Breast epithelium (tissue), 4 donors: ENCODE results near the gene HLA-DRA. TPM values are rescaled to one million over a fixed set of nuclear protein-coding genes. Genes with fewer than 3 reads are reported as not detected.

ENCODE experiments used
- DNase-seq, 2 donors: peaks; one replicate each; pipeline ENCODE4 v3.0.0-alpha.2; 2019; ENCODE audit warnings: low spot score in 2 of 2
- H3K27ac ChIP-seq, 2 donors: fragments of 200-600 bp; sonication (generic) in 1 of 2; one replicate each; pipeline ENCODE4 v1.5.1; 2016 to 2019; ENCODE audit warnings: mild to moderate bottlenecking in 1 of 2
- H3K27me3 ChIP-seq, 2 donors: fragments of 200-600 bp; sonication (generic) in 1 of 2; one replicate each; pipeline versions ENCODE4 v1.5.1 to v1.6.0; 2017 to 2019; ENCODE audit warnings: control low read depth in 1 of 2, mild to moderate bottlenecking in 1 of 2
- H3K36me3 ChIP-seq: fragments of 200-600 bp; one replicate; pipeline ENCODE4 v1.5.1; 2019
- H3K4me1 ChIP-seq, 2 donors: fragments of 200-600 bp; sonication (generic); one replicate each; pipeline ENCODE4 v1.5.1; 2016 to 2019; ENCODE audit warnings: control low read depth in 1 of 2
- H3K4me3 ChIP-seq, 3 donors: fragments of 200-600 bp; sonication (generic); 1 replicate in 2 of 3; 2 replicates in 1 of 3; pipeline ENCODE4 v1.5.1; 2016 to 2019; ENCODE audit warnings: mild to moderate bottlenecking in 3 of 3, moderate library complexity in 2 of 3
- H3K9me3 ChIP-seq, 2 donors: fragments of 200-600 bp; sonication (generic) in 1 of 2; one replicate each; pipeline ENCODE4 v1.5.1; 2016 to 2019; ENCODE audit warnings: control low read depth in 1 of 2
- CTCF ChIP-seq, 3 donors: fragments of 450-650 bp; IDR thresholded peaks; one replicate each; pipeline ENCODE4 v1.5.1; 2016 to 2017; ENCODE audit warnings: antibody characterized with exemption in 3 of 3, mild to moderate bottlenecking in 3 of 3, moderate library complexity in 3 of 3
- POLR2A ChIP-seq: fragments of 450-650 bp; IDR thresholded peaks from one replicate; pipeline ENCODE4 v1.6.1; 2016; ENCODE audit warnings: antibody characterized with exemption, mild to moderate bottlenecking, moderate library complexity
- POLR2AphosphoS5 ChIP-seq, 3 donors: sonication (generic); formaldehyde crosslinking; IDR thresholded peaks; one replicate each; pipeline ENCODE4 v1.6.1; 2017; ENCODE audit warnings: antibody characterized with exemption in 3 of 3
- intact Hi-C: fragments of 100-400 bp; cut with DNase I; formaldehyde crosslinking; loops from one replicate; pipeline ENCODE4 v1.15.1; 2023; ENCODE audit warnings: low total_unique reads
- total RNA-seq, 3 donors: library from RNA; depleted of rRNA; stranded (reverse); fragments of >200 nt; gene quantifications; one replicate each; pipeline ENCODE4 v1.1.0, GENCODE V29; 2016

HLA-DRA gene
- total RNA-seq, 3 donors from 2014 or later, result 237 to 259 (median 238) TPM

- no peak overlapping the region for H3K4me3 ChIP-seq
- no peaks in the 10 kb centered on the region for H3K9me3 ChIP-seq
- no peaks in the 10 kb centered on the region for H3K4me1 ChIP-seq
- no peak overlapping the region for H3K27ac ChIP-seq
- H3K36me3 ChIP-seq, result no peaks in the 10 kb centered on the region
- intact Hi-C loops, result no loop called here
- DNase-seq, result no peak
- TF ChIP-seq CTCF (IDR thresholded peaks at IDR 0.05) (no peak), POLR2AphosphoS5 (IDR thresholded peaks at IDR 0.05) (no peak), POLR2A (no peak)
- peaks cover 0 to 36% of the 10 kb centered on the region in 2 donors for H3K27me3 ChIP-seq
These were observed 28.8 kb upstream of the HLA-DRA start for GRCh38 chr6:32410906-32411305.

DNA sequence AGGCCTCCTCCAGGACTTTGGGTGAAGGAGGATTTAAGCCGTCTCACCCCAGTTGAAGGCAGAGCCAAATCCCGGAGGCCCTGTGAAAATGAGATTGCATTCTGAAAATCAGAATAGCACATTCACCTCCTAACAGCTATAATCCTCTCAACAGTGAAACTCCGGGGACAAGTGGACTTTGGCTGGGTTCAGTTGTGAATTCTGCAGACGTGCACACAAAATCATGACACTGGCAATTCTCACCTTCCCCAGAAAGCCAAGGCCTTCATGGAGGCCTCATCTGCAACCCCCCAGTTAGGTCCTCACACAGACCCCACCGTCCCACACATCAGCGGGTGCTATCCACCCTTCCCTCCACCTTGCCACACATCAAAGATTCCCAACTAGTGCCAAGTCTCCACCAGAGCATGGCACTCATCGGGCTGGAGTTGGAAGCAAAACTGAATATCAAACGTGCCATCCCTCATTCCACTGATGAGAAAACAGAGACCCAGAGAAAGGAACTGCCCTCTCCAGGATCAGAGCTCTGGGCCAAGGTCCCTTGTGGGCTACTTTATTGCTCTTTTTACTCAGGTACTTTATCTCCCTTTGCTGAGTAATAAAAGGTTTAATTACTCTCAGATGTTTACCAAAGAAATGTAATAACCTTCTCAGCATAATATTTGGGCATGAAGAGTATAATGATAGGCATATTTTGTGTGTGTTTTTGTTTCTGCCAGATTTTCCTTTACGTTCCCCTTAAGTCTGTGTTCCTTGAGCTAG, 27.9 kb upstream of the HLA-DRA start:
- H3K9me3 ChIP-seq, result no peaks in the 10 kb centered on the region
- H3K36me3 ChIP-seq, result no peaks in the 10 kb centered on the region
- no peak overlapping the region for H3K4me3 ChIP-seq
- no peak for TF ChIP-seq POLR2A
- no peak for TF ChIP-seq CTCF (IDR thresholded peaks at IDR 0.05)
- TF ChIP-seq POLR2AphosphoS5 (IDR thresholded peaks at IDR 0.05), result no peak
- H3K27me3 ChIP-seq, result peaks cover 0 to 36% of the 10 kb centered on the region in 2 donors
- no peak for DNase-seq
- intact Hi-C loops, result no loop called here
- no peak overlapping the region for H3K27ac ChIP-seq
- no peaks in the 10 kb centered on the region for H3K4me1 ChIP-seq

DNA sequence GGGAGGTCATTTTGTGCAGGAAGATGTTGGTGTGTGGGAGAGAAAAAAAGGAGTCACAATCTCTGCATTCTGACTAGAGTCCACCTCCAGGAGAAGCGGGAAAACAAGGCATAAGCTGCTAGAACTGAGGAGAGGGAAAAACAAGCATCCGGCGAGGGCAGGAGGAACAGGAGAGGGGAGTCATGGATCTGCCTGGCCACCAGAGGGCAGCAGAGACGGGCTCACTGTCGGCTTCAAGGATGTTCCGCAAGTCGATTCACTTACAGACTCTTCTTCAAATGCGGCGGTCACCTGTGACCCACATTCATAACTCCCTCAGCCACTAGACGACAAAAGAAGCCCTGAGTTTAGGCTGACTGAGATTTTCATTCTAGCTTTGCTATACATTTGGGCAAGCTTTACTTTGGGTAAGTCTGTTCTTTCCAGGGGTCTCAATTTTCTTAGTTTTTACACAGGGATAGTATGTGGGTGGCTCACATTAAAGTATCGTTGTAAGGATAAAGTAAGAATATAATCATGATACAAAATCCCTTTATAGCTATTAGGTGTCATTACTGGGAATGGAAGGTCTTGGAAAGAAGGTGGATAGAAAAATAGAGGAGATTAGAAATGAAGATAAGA, 26.1 kb upstream of the HLA-DRA start:
- Histone ChIP-seq H3K36me3 (no peaks in the 10 kb centered on the region), H3K4me3 (no peak overlapping the region), H3K27ac (no peak overlapping the region), H3K4me1 (no peaks in the 10 kb centered on the region), H3K9me3 (no peaks in the 10 kb centered on the region), H3K27me3 (peaks cover 0 to 34% of the 10 kb centered on the region in 2 donors)
- DNase-seq, result peak; percentile 70 to 72
- TF ChIP-seq POLR2A (no peak), CTCF (IDR thresholded peaks at IDR 0.05) (peak; percentile 76 to 91 (median 78)), POLR2AphosphoS5 (IDR thresholded peaks at IDR 0.05) (peak in 2 of 3 donors; percentile 11 to 23)
- intact Hi-C loops, result no loop called here

DNA sequence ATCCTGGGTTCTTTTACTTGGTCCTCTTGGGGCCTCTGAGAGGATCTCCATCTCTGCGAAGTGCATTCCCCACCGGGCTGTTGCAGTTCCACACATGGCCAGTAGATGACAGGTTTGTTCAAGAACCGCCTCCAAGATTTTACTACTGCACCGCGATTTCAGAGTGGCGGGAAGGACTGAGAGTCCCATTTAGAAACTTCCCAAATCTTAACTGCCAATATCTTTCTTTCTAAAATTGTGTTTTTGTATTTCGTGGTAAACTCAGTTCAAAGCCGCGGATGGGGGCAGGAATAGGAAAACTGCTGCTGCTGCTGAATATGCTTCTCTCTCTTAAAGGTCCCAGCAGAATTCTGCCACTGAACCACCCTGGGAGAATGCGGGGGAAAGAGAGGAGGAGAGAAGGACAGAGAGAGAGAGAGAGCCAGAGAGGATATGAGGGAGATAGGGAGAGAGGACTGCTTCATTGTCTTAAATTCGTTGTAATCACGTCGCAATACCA, 24.1 kb upstream of the HLA-DRA start:
- TF ChIP-seq POLR2AphosphoS5 (IDR thresholded peaks at IDR 0.05) (no peak), CTCF (IDR thresholded peaks at IDR 0.05) (peak; percentile 94 to 97 (median 96))
- intact Hi-C loops, result loop anchor here (1.0 to 2.0 kb wide), 2 partner anchors 13 to 281 kb away; no protein-coding TSS in a partner anchor
- DNase-seq, result peak; percentile 61 to 72
- peak overlapping the region in 1 of 3 donors; percentile 36 for H3K4me3 ChIP-seq
- H3K9me3 ChIP-seq, result no peaks in the 10 kb centered on the region
- no peaks in the 10 kb centered on the region for H3K4me1 ChIP-seq
- peaks cover 0 to 42% of the 10 kb centered on the region in 2 donors for H3K27me3 ChIP-seq
- no peak overlapping the region for H3K27ac ChIP-seq
- H3K36me3 ChIP-seq, result no peaks in the 10 kb centered on the region

DNA sequence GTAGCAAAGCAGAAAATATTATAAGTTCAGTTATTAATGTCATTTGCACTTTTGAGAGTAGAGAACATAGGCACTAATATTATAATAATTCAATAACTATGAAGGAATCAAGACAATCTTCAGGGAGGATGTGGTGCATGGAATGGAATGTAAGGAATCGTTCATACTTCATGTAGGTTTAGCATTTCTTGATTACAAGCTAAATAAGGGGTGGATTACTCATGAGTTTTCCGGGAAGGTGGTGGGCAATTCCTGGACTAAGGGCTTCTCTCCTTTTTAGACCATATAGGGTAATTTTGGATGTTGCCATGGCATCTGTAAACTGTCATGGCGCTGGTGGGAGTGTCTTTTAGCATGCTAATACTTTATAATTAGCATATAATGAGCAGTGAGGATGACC, 23.7 kb upstream of the HLA-DRA start:
- no peak overlapping the region for H3K27ac ChIP-seq
- H3K4me3 ChIP-seq, result no peak overlapping the region
- H3K36me3 ChIP-seq, result no peaks in the 10 kb centered on the region
- peaks cover 0 to 42% of the 10 kb centered on the region in 2 donors for H3K27me3 ChIP-seq
- H3K4me1 ChIP-seq, result no peaks in the 10 kb centered on the region
- H3K9me3 ChIP-seq, result no peaks in the 10 kb centered on the region
- no peak for DNase-seq
- intact Hi-C loops, result loop anchor here (2.0 kb wide), 1 partner anchor 13 kb away; no protein-coding TSS in a partner anchor
- no peak for TF ChIP-seq POLR2AphosphoS5 (IDR thresholded peaks at IDR 0.05)
- no peak for TF ChIP-seq CTCF (IDR thresholded peaks at IDR 0.05)
- TF ChIP-seq POLR2A, result no peak
